ENCODE results near the gene PRR20G. TPM values are rescaled to one million over a fixed set of nuclear protein-coding genes. Genes with fewer than 3 reads are reported as not detected.

PRR20G gene
- polyA plus RNA-seq, 3 donors = not detected

- 90% methylated on average over 5 of the region's 5 CpGs for WGBS (ENCODE audit: insufficient coverage)
- no peaks in the 10 kb centered on the region for H3K79me2 ChIP-seq (ENCODE audit: insufficient read depth, low read length)
- Mint-ChIP-seq H3K9me3 (peaks cover 3 to 21% (median 16%) of the 10 kb centered on the region in 7 donors), H3K27ac (peak overlapping the region in 1 of 7 donors; percentile 45), H3K4me1 (peaks cover 28% of the 10 kb centered on the region), H3K4me3 (no peak overlapping the region), H3K27me3 (ENCODE audit: low read depth in 3 of 3) (peaks cover 7 to 15% (median 8%) of the 10 kb centered on the region in 3 donors), H3K36me3 (no peaks in the 10 kb centered on the region)
- intact Hi-C loops (cut with micrococcal nuclease) = loop anchor here in 1 of 2 donors (10.0 kb wide), 1 partner anchor 49 kb away; no protein-coding TSS in a partner anchor
- no peaks in the 10 kb centered on the region for H3K27me3 ChIP-seq (ENCODE audit: control insufficient read depth in 2 of 2, insufficient read depth in 2 of 2, low read length in 2 of 2)
- no peak overlapping the region for H2AFZ ChIP-seq (ENCODE audit: insufficient read depth, low read depth, low read length, poor library complexity, severe bottlenecking)
- H3K27ac ChIP-seq (ENCODE audit: low read depth in 1 of 2, low read length in 2 of 2) = no peak overlapping the region
- TF ChIP-seq, protein P1, sequence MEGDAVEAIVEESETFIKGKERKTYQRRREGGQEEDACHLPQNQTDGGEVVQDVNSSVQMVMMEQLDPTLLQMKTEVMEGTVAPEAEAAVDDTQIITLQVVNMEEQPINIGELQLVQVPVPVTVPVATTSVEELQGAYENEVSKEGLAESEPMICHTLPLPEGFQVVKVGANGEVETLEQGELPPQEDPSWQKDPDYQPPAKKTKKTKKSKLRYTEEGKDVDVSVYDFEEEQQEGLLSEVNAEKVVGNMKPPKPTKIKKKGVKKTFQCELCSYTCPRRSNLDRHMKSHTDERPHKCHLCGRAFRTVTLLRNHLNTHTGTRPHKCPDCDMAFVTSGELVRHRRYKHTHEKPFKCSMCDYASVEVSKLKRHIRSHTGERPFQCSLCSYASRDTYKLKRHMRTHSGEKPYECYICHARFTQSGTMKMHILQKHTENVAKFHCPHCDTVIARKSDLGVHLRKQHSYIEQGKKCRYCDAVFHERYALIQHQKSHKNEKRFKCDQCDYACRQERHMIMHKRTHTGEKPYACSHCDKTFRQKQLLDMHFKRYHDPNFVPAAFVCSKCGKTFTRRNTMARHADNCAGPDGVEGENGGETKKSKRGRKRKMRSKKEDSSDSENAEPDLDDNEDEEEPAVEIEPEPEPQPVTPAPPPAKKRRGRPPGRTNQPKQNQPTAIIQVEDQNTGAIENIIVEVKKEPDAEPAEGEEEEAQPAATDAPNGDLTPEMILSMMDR (IDR thresholded peaks at IDR 0.05) = no peak
- H3K4me1 ChIP-seq (ENCODE audit: control insufficient read depth in 1 of 2, insufficient read depth in 2 of 2, low read length in 2 of 2) = peaks cover 24 to 25% of the 10 kb centered on the region in 2 donors
- no peak for DNase-seq
- H3K4me3 ChIP-seq (replicated peaks in 1 of 3; ENCODE audit: low read depth in 2 of 3, low read length in 3 of 3) = no peak overlapping the region
- no peak overlapping the region for H3K4me2 ChIP-seq (replicated peaks; ENCODE audit: extremely low read depth, low read length, poor library complexity, severe bottlenecking)
- peaks cover 0 to 11% of the 10 kb centered on the region in 2 donors for H3K9me3 ChIP-seq (replicated peaks in 1 of 2; ENCODE audit: control insufficient read depth in 1 of 2, insufficient read depth in 1 of 2, low read length in 2 of 2)
- H3K9ac ChIP-seq (ENCODE audit: insufficient read depth, low read length, poor library complexity, severe bottlenecking) = no peak overlapping the region
- H3K36me3 ChIP-seq (replicated peaks in 1 of 2; ENCODE audit: control insufficient read depth in 1 of 2, insufficient read depth in 2 of 2, low read length in 2 of 2) = no peaks in the 10 kb centered on the region
- H4K20me1 ChIP-seq (ENCODE audit: insufficient read depth, low read length) = no peaks in the 10 kb centered on the region
These were observed 35.7 kb upstream of the PRR20G start for GRCh38 chr3:127323581-127323980.

GRCh38 chr3:127321371-127321770 lies 33.5 kb upstream of the PRR20G start:
- no peak overlapping the region for H3K4me3 ChIP-seq (replicated peaks in 1 of 3; ENCODE audit: low read depth in 2 of 3, low read length in 3 of 3)
- Mint-ChIP-seq H3K27me3 (ENCODE audit: low read depth in 3 of 3) (peaks cover 5 to 13% (median 9%) of the 10 kb centered on the region in 3 donors), H3K36me3 (no peaks in the 10 kb centered on the region), H3K4me1 (peaks cover 28% of the 10 kb centered on the region), H3K27ac (no peak overlapping the region), H3K9me3 (peaks cover 0 to 14% (median 10%) of the 10 kb centered on the region in 7 donors), H3K4me3 (no peak overlapping the region)
- DNase-seq = no peak
- H3K79me2 ChIP-seq (ENCODE audit: insufficient read depth, low read length) = no peaks in the 10 kb centered on the region
- TF ChIP-seq, protein P1 (IDR thresholded peaks at IDR 0.05) = no peak
- no peaks in the 10 kb centered on the region for H3K27me3 ChIP-seq (ENCODE audit: control insufficient read depth in 2 of 2, insufficient read depth in 2 of 2, low read length in 2 of 2)
- no peak overlapping the region for H3K27ac ChIP-seq (ENCODE audit: low read depth in 1 of 2, low read length in 2 of 2)
- peaks cover 24 to 25% of the 10 kb centered on the region in 2 donors for H3K4me1 ChIP-seq (ENCODE audit: control insufficient read depth in 1 of 2, insufficient read depth in 2 of 2, low read length in 2 of 2)
- intact Hi-C loops (cut with micrococcal nuclease) = loop anchor here in 1 of 2 donors (10.0 kb wide), 1 partner anchor 47 kb away; no protein-coding TSS in a partner anchor
- no CpG with 5 or more reads among the region's 4 CpGs for WGBS (ENCODE audit: insufficient coverage)
- no peaks in the 10 kb centered on the region for H3K36me3 ChIP-seq (replicated peaks in 1 of 2; ENCODE audit: control insufficient read depth in 1 of 2, insufficient read depth in 2 of 2, low read length in 2 of 2)
- peaks cover 0 to 9% of the 10 kb centered on the region in 2 donors for H3K9me3 ChIP-seq (replicated peaks in 1 of 2; ENCODE audit: control insufficient read depth in 1 of 2, insufficient read depth in 1 of 2, low read length in 2 of 2)
- H2AFZ ChIP-seq (ENCODE audit: insufficient read depth, low read depth, low read length, poor library complexity, severe bottlenecking) = no peak overlapping the region
- no peaks in the 10 kb centered on the region for H4K20me1 ChIP-seq (ENCODE audit: insufficient read depth, low read length)
- no peak overlapping the region for H3K9ac ChIP-seq (ENCODE audit: insufficient read depth, low read length, poor library complexity, severe bottlenecking)
- H3K4me2 ChIP-seq (replicated peaks; ENCODE audit: extremely low read depth, low read length, poor library complexity, severe bottlenecking) = no peak overlapping the region

Data from CD14-positive monocyte (primary cell).